Esophagus mucosa (tissue), 1 donor: ENCODE data around the gene C1RL. TPM values are rescaled to one million over a fixed set of nuclear protein-coding genes. Genes with fewer than 3 reads are reported as not detected.
A peak's percentile ranks its signal among the peaks of the same experiment; 100 is the strongest.

ENCODE experiments used
- ATAC-seq: fragments of 200-7000 bp; cut with Tn5 transposase; one replicate; pipeline ENCODE4 v1.9.1; 2020
- total RNA-seq: library from RNA; stranded (reverse); gene quantifications from one replicate; pipeline ENCODE4 v1.2.4, GENCODE V29; 2023
- donor health status: DM: yes; HTN: yes; CAD: no.

The C1RL gene
- total RNA-seq, 1 donor from 2014 or later = 22.7 TPM

- ATAC-seq = peak; percentile 18
Observed at GRCh38 chr12:7091660-7092228, 17.3 kb downstream of the C1RL start.

GRCh38 chr12:7091171-7091570, 17.8 kb downstream of the C1RL start:
- no peak for ATAC-seq

GRCh38 chr12:7090222-7090998, 18.6 kb downstream of the C1RL start:
- no peak for ATAC-seq

DNA sequence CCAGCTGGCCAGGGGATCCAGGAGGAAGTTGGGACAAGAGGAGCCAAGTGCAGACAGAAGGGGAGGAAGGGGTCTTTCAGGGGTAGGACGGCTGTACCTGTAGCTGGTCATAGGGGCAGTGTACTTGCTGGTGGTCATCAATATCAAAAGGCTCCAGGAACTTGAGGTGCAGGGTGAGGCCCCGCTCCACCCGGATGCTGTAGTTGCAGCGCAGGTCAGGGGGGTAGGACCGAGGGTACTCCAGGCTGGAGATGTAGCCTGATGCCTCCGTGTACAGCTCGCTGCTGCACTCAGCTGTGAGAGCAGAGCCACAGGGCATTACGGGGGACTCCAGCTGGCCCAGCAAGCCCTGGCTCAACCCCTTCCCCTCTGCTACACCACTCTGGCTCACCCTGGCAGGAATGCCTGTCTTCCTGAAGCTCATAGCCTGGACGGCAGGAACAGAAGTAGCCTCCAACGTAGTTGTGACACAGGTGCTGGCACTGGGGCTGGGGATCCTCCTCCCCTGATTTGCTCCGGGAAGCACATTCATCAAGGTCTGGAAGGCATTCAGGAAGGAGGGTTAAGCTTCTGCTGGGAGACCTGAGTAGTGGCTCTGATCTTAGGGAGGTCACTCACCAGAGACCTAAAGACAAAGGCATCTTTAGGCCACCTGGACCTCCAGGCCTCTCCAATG, 19.7 kb downstream of the C1RL start:
- ATAC-seq = no peak

DNA sequence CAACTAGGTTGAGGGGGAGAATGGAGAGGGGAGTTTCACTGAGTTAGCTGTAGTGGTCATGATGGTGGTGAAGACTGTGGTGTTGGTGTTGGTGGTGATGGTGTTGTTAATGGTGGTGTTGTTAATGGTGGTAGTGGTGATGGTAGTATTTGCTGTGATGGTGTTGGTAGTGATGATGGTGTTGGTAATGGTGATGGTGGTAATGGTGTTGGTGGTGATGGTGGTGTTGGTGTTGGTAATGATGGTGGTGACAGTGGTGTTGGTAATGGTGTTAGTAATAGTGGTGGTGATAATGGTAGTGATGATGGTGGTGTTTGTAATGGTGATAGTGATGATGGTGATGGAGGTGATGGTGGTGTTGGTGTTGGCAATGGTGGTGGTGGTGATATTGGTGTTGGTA, 25.9 kb downstream of the C1RL start:
- no peak for ATAC-seq

GRCh38 chr12:7081037-7081436, 28.0 kb downstream of the C1RL start:
- no peak for ATAC-seq

DNA sequence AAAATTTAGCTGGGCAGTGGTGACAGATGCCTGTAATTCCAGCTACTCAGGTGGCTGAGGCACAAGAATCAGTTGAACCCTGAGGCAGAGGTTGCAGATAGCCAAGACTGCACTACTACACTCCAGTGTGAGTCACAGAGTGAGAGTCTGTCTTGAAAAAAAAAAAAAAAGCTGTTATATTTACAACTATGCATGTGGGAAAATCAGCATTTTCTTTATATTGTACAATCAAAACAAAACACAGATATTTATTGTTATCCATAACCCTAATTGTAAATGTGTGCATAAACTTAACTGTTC, 29.2 kb downstream of the C1RL start:
- peak; percentile 82 for ATAC-seq

GRCh38 chr12:7078163-7078562, 30.9 kb downstream of the C1RL start:
- ATAC-seq = no peak

- ATAC-seq = no peak
Observed at GRCh38 chr12:7076493-7076892, 32.5 kb downstream of the C1RL start.

- no peak for ATAC-seq
Observed at GRCh38 chr12:7075939-7076338, 33.1 kb downstream of the C1RL start.

- no peak for ATAC-seq
Observed at GRCh38 chr12:7075518-7075917, 33.5 kb downstream of the C1RL start.

DNA sequence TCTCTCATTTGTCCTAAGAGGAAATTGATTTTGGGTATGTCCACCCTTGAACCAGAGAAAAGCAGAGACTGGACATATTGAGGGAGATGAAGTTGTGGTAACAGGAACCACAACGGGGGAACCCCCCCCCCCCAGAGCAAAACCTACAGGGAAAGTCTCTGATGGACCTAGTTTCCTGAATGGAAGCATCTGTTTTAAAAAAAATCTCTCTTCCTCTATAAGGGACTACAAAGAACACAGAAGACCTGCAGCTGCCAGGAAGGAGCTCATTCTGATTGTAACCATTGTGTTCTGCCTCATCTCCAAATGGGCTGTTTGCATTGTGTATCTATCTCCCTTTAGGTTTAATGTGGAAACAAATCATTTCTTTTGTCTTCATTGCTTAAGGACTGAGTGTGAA, 35.1 kb downstream of the C1RL start:
- no peak for ATAC-seq

DNA sequence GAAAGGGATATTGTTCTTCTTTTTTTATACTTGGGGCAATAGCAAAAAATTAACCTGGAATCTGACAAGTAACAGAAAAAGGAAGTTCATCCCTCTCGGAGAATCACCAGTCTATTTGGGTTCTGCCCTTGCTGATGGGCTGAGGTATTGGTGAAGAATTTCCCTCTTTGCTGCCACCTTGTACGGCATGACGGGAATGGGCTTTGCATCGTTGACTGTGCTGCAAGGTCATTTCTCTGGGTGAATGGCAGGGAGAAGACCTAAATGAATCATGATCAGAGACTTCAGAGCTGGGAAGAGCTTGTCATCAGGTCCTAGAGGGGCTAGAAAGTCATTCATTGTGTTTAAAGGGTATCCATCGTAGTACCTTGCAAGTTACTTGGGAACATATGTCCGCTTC, 36.5 kb downstream of the C1RL start:
- no peak for ATAC-seq

- no peak for ATAC-seq
Observed at GRCh38 chr12:7072035-7072434, 37.0 kb downstream of the C1RL start.

GRCh38 chr12:7069386-7069785, 39.6 kb downstream of the C1RL start:
- no peak for ATAC-seq

GRCh38 chr12:7068994-7069346, 40.0 kb downstream of the C1RL start:
- ATAC-seq = no peak

DNA sequence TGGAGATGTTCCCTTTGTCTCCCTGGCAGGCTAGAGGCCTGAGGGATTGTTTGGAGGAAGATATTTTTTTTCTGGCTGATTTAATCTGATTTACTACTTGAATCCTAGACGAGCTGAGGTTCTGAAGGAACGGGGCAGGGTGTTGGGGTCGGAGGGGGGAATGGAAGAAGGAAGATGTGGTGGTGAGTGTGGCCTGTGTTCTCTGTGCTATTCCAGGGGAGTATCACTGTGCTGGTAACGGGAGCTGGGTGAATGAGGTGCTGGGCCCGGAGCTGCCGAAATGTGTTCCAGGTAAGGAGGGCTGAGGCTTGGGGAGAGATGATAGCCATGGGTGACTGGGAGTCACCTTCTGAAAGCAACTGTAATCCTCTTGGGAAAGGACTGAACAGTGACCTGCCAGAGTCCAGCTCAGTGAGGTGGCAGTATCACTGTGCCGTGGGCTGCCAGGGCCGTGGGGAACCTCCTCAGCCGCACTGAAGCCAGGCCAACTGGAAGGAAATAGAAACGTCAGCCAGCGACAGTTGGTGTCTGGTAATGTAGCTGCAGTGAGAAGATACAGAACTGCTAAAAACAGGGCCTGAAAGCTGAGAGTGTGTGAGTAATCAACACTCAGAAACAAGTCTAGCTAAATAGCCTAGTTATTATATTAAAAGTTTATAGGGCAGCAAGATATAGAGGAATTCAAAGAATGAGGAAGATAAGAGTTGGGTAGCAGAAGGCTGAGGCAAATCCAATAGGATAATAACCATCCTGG, 40.6 kb downstream of the C1RL start:
- no peak for ATAC-seq

DNA sequence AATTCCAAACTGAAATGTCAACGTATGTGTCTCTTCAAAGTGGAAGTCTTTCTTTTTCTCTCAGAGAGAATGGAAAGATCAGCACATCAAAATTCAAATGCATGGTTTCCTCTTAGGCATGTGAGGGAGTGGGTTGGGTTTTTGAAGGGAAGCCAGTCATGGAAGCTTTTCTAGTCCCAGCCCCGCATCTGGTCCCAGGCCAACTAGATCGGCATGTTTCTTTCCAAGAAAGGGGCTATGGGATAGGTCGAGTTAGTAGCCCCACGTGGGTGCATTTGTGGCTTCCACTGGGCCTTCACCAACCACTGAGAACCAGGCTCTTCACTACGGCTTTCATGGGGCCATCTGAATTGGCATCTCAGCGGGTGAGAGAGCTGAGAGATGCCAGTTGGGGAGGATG, 41.9 kb downstream of the C1RL start:
- ATAC-seq = no peak

GRCh38 chr12:7066596-7066995, 42.4 kb downstream of the C1RL start:
- peak; percentile 64 for ATAC-seq

DNA sequence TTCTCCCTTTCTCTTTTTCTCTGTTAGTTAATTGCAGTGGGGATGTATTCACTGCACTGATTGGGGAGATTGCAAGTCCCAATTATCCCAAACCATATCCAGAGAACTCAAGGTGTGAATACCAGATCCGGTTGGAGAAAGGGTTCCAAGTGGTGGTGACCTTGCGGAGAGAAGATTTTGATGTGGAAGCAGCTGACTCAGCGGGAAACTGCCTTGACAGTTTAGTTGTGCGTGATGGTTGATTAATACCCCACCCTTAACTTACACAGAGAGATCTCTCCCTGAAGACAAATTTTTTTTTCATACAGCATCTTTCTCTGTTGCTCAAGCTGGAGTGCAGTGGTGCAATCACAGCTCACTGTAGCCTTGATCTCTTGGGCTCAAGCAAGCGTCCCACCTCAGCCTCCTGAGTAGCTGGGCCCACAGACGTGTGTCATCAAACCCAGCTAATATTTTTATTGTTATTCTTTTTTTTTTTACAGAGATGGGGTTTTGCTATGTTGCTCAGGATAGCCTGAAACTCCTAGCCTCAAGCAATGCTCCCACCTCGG, 43.9 kb downstream of the C1RL start:
- ATAC-seq = no peak

GRCh38 chr12:7064516-7064915, 44.5 kb downstream of the C1RL start:
- ATAC-seq = no peak

DNA sequence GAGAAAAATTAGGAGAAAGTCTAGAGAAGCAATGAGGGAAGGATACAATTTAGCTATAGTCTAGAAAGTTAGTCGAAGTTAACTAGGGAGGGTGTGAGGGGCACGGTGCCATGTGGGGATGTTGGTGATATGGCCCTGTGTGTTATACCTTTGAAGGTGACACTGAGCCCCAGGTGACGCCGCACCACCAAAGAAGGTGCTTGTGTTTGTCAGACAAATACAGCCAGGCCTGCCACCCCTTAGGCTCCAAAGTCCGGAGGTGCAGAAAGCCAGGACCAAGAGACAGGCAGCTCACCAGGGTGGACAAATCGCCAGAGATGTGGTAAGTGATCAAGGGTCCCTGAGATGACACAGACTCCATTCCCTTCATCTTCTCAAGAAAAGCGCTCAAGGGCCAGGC, 47.4 kb downstream of the C1RL start:
- ATAC-seq = no peak

DNA sequence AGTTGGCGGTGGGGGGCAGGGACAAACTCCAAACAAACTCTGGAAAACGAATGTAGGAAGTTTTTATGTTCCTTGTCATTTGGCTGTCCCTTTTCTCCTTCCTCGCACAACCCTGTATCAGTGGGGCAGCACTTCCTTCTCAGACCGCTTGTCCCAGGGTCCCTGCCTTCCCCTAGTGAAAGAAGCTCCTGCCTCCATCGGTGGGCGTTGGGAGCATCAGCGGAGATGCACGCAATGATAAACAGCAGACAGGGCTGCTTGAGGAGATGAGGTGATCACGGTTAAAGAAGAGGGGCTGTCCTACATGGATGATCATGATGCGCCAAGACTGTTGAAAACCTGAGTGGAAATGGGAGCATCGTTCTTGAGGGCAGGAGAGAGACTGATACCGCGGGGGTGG, 47.9 kb downstream of the C1RL start:
- no peak for ATAC-seq
